ENCODE results near the gene GPR157.

The GPR157 gene

DNA sequence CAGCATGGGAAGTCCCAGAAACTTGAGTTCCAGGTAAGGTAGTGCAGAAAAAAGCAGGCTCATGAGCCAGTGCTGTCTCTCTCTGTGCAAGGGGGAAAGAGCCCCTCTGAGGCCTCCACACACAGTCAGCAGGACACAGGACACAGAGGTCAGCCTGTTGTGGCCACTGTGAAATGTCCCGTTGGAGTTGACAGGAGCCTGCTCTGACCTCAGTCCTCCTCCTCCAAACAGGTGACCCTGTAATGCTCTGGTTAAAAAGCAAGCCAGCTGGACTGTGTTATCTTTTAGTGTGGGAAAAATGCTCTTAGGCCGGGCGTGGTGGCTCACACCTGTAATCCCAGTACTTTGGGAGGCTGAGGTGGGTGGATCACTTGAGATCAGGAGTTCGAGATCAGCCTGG is 24.2 kb upstream of the GPR157 start:
- TF ChIP-seq, protein P1, sequence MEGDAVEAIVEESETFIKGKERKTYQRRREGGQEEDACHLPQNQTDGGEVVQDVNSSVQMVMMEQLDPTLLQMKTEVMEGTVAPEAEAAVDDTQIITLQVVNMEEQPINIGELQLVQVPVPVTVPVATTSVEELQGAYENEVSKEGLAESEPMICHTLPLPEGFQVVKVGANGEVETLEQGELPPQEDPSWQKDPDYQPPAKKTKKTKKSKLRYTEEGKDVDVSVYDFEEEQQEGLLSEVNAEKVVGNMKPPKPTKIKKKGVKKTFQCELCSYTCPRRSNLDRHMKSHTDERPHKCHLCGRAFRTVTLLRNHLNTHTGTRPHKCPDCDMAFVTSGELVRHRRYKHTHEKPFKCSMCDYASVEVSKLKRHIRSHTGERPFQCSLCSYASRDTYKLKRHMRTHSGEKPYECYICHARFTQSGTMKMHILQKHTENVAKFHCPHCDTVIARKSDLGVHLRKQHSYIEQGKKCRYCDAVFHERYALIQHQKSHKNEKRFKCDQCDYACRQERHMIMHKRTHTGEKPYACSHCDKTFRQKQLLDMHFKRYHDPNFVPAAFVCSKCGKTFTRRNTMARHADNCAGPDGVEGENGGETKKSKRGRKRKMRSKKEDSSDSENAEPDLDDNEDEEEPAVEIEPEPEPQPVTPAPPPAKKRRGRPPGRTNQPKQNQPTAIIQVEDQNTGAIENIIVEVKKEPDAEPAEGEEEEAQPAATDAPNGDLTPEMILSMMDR (IDR thresholded peaks at IDR 0.05; ENCODE audit: low read depth, low read length): no peak
- DNase-seq (ENCODE audit: extremely low read depth, low read depth): no peak

DNA sequence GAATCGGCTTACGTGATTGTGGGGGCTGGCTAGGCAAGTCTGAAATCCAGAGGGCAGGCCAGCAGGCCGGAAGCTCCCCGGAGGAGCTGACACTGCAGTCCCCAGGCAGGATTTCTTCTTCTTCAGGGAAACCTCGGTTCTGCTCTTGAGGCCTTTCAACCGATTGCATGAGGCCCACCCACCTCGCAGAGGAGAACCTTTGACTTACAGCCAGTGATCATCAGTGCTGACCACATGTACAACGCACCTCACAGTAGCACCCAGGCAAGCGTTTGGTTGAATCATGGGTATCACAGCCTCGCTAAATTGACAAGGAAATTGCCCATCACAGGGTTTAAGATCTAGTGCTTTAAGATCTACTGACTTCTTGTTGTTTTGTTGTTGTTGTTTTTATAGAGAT is 23.6 kb upstream of the GPR157 start:
- no peak for DNase-seq (ENCODE audit: extremely low read depth, low read depth)
- TF ChIP-seq, protein P1 (IDR thresholded peaks at IDR 0.05; ENCODE audit: low read depth, low read length): no peak

DNA sequence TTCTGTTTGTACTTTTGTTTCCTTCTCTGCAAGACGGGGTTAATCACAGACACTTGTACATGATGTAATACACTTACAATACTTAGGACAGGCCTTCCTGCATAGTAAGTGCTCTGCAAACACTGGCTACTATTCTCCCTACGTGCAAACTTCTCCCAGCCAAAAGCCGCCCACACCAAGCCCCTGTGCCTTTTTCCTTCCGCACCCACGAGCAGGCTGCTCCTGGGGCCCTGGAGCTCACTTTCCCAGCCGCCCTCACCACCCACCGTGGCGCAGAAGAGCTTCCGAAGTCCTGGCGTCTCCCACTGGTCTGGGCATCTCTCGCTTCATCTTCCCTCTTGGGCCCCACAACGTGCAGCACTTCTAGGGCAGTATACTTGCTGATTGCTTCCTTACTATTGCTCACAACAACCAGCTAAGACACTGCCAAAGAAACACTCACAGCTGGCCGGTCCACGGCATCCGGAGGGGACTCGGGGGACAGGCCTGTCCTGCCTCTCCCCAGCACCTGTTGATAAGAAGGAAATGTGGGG is 22.5 kb upstream of the GPR157 start:
- no peak for DNase-seq (ENCODE audit: extremely low read depth, low read depth)
- TF ChIP-seq, protein P1 (IDR thresholded peaks at IDR 0.05; ENCODE audit: low read depth, low read length): no peak

DNA sequence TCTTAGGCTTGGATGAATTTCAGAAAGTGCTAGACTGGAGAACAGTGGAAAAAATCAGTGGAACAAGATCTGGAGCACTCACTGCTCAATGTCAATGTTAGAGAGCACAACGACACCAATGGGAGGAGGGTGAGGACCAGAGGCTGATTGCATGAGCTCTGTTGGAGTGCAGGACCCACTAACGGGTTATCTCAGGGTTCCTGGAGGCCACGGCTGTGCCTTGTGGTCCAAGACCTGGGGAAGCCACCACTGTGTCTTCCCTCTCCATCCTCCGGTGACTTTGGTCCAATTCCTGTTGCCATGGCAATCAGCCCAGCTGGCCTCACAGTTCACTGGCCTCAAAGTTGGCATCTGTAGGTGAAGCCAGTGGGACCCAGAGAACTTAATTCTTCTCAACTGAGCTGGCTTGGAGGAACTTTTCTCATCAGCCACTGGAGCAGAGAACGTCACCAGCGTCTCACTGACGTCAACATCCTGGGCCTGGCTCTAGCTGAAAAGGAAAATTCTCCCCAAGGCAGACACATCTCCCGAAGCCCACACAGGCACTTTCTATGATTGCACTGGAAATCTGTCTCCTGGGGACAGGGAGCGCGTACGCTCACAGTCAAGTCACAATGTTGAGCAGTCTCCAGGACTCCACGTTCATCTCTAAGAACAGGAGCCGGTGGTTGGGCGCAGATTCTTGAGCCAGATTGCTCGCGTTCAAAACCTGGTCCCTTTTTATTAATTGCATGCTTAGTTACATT is 21.9 kb upstream of the GPR157 start:
- DNase-seq (ENCODE audit: extremely low read depth, low read depth): no peak
- TF ChIP-seq, protein P1 (IDR thresholded peaks at IDR 0.05; ENCODE audit: low read depth, low read length): no peak

DNA sequence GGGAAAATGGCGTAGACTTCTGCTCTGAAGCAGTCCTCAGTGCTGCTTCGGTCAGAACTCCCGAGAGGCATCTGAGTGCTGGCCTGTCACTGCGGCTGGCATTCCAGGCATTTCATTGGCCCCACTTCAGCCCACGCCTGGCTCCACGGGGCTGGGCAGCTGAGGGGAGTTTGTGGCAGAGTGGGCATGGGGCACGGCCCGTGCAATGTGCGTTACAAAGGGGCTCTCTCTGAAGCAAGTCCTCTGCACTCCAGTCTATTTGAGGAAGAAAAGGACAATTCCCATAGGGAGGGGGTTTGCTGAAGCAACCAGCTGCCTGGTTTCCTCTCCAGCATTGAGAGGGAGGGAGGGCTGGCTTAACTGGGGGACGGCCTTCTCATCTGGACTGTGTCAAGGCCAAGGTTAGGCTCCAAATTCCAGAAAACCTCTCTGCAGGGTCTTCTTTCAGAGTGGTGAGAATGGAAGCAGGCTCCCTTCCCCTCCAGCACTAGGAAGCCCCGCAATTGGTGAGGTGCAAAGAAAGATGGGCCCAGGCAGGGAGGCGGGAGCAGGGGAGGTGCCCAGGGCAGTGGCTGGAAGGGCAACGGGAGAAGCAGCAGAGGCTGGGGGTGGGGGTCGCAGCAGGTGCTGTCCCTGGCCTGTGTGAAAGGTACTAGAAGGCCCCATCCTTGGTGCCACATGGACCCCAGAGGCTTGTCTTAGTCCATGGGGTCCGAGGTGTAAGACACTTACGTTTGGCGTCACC is 21.1 kb upstream of the GPR157 start:
- DNase-seq (ENCODE audit: extremely low read depth, low read depth): no peak
- TF ChIP-seq, protein P1 (IDR thresholded peaks at IDR 0.05; ENCODE audit: low read depth, low read length): no peak

DNA sequence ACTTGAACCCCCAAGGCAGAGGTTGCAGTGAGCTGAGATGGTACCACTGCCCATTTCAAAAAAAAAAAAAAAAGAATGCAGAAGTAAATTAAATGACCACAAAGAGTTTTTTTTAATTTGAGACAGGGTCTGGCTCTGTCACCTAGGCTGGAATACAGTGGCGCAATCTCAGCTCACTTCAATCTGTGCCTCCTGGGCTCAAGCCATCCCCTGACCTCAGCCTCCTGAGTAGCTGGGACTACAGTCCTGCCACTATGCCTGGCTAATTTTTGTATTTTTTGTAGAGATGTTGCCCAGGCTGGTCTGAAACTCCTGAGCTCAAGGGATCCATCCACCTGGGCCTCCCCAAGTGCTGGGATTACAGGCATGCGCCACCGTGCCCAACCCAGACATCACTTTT is 20.2 kb upstream of the GPR157 start:
- TF ChIP-seq, protein P1 (IDR thresholded peaks at IDR 0.05; ENCODE audit: low read depth, low read length): no peak
- no peak for DNase-seq (ENCODE audit: extremely low read depth, low read depth)

DNA sequence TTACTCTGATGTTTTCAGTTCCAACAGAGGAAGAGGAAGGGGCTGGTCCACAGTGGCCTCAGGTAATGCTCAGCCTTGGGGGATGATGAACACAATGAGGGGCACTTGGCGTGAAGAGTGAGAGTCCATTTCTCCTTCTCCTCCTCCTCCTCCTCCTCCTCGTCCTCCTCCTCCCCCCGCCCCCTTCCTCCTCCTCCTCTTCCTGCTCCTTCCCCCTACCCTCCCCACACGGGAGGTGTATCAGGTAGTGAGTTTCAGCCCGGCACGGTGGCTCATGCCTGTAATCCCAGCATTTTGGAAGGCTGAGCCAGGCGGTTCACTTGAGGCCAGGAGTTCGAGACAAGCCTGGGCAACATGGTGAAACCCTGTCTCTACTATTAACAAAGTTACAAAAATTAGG is 17.3 kb upstream of the GPR157 start:
- TF ChIP-seq, protein P1 (IDR thresholded peaks at IDR 0.05; ENCODE audit: low read depth, low read length): no peak
- DNase-seq (ENCODE audit: extremely low read depth, low read depth): no peak
